ENCODE results near the gene ECHDC3.

ECHDC3 gene

GRCh38 chr10:11789956-11790355 lies 47.8 kb downstream of the ECHDC3 start:
- Histone ChIP-seq H3K27ac (ENCODE audit: low read depth, low read length) (no peak overlapping the region), H3K27me3 (ENCODE audit: control insufficient read depth in 1 of 2, insufficient read depth in 2 of 2, low read length in 2 of 2) (no peaks in the 10 kb centered on the region), H3K4me3 (ENCODE audit: low read depth in 1 of 2, low read length in 2 of 2) (no peak overlapping the region), H3K4me1 (ENCODE audit: insufficient read depth, low read length) (no peaks in the 10 kb centered on the region), H3K36me3 (ENCODE audit: insufficient read depth, low read length) (no peaks in the 10 kb centered on the region), H3K9ac (ENCODE audit: low read length) (no peak overlapping the region), H3K9me3 (ENCODE audit: low read length) (no peaks in the 10 kb centered on the region)

- no peaks in the 10 kb centered on the region for H3K4me1 ChIP-seq (ENCODE audit: insufficient read depth, low read length)
- no peak overlapping the region for H3K9ac ChIP-seq (ENCODE audit: low read length)
- no peaks in the 10 kb centered on the region for H3K36me3 ChIP-seq (ENCODE audit: insufficient read depth, low read length)
- no peak overlapping the region for H3K27ac ChIP-seq (ENCODE audit: low read depth, low read length)
- H3K4me3 ChIP-seq (ENCODE audit: low read depth in 1 of 2, low read length in 2 of 2), result no peak overlapping the region
- no peaks in the 10 kb centered on the region for H3K9me3 ChIP-seq (ENCODE audit: low read length)
- H3K27me3 ChIP-seq (ENCODE audit: control insufficient read depth in 1 of 2, insufficient read depth in 2 of 2, low read length in 2 of 2), result no peaks in the 10 kb centered on the region
Measured at GRCh38 chr10:11793762-11794479, 51.7 kb downstream of the ECHDC3 start.

- H3K36me3 ChIP-seq (ENCODE audit: insufficient read depth, low read length), result no peaks in the 10 kb centered on the region
- H3K27ac ChIP-seq (ENCODE audit: low read depth, low read length), result no peak overlapping the region
- no peak overlapping the region for H3K4me3 ChIP-seq (ENCODE audit: low read depth in 1 of 2, low read length in 2 of 2)
Measured at GRCh38 chr10:11794566-11794965, 52.4 kb downstream of the ECHDC3 start.

GRCh38 chr10:11795101-11795920 lies 53.1 kb downstream of the ECHDC3 start:
- Histone ChIP-seq H3K27ac (ENCODE audit: low read depth, low read length) (no peak overlapping the region), H3K4me1 (ENCODE audit: insufficient read depth, low read length) (no peaks in the 10 kb centered on the region), H3K9ac (ENCODE audit: low read length) (no peak overlapping the region), H3K4me3 (ENCODE audit: low read depth in 1 of 2, low read length in 2 of 2) (no peak overlapping the region), H3K36me3 (ENCODE audit: insufficient read depth, low read length) (no peaks in the 10 kb centered on the region), H3K27me3 (ENCODE audit: control insufficient read depth in 1 of 2, insufficient read depth in 2 of 2, low read length in 2 of 2) (no peaks in the 10 kb centered on the region), H3K9me3 (ENCODE audit: low read length) (no peaks in the 10 kb centered on the region)

More at GRCh38 chr10:11794566-11794965, 52.4 kb downstream of the ECHDC3 start:
- no peaks in the 10 kb centered on the region for H3K9me3 ChIP-seq (ENCODE audit: low read length)
- H3K4me1 ChIP-seq (ENCODE audit: insufficient read depth, low read length), result no peaks in the 10 kb centered on the region
- no peak overlapping the region for H3K9ac ChIP-seq (ENCODE audit: low read length)
- no peaks in the 10 kb centered on the region for H3K27me3 ChIP-seq (ENCODE audit: control insufficient read depth in 1 of 2, insufficient read depth in 2 of 2, low read length in 2 of 2)

- no peaks in the 10 kb centered on the region for H3K36me3 ChIP-seq (ENCODE audit: insufficient read depth, low read length)
- no peaks in the 10 kb centered on the region for H3K27me3 ChIP-seq (ENCODE audit: control insufficient read depth in 1 of 2, insufficient read depth in 2 of 2, low read length in 2 of 2)
- H3K9ac ChIP-seq (ENCODE audit: low read length), result no peak overlapping the region
- no peaks in the 10 kb centered on the region for H3K9me3 ChIP-seq (ENCODE audit: low read length)
- no peak overlapping the region for H3K4me3 ChIP-seq (ENCODE audit: low read depth in 1 of 2, low read length in 2 of 2)
- H3K4me1 ChIP-seq (ENCODE audit: insufficient read depth, low read length), result no peaks in the 10 kb centered on the region
- H3K27ac ChIP-seq (ENCODE audit: low read depth, low read length), result no peak overlapping the region
Measured at GRCh38 chr10:11796474-11796873, 54.3 kb downstream of the ECHDC3 start.

GRCh38 chr10:11797281-11797680 lies 55.1 kb downstream of the ECHDC3 start:
- no peaks in the 10 kb centered on the region for H3K27me3 ChIP-seq (ENCODE audit: control insufficient read depth in 1 of 2, insufficient read depth in 2 of 2, low read length in 2 of 2)
- no peak overlapping the region for H3K4me3 ChIP-seq (ENCODE audit: low read depth in 1 of 2, low read length in 2 of 2)
- no peak overlapping the region for H3K9ac ChIP-seq (ENCODE audit: low read length)
- no peaks in the 10 kb centered on the region for H3K9me3 ChIP-seq (ENCODE audit: low read length)
- no peaks in the 10 kb centered on the region for H3K4me1 ChIP-seq (ENCODE audit: insufficient read depth, low read length)
- no peak overlapping the region for H3K27ac ChIP-seq (ENCODE audit: low read depth, low read length)
- H3K36me3 ChIP-seq (ENCODE audit: insufficient read depth, low read length), result no peaks in the 10 kb centered on the region

GRCh38 chr10:11797847-11798633 lies 55.9 kb downstream of the ECHDC3 start:
- H3K36me3 ChIP-seq (ENCODE audit: insufficient read depth, low read length), result no peaks in the 10 kb centered on the region
- H3K9me3 ChIP-seq (ENCODE audit: low read length), result no peaks in the 10 kb centered on the region
- H3K4me1 ChIP-seq (ENCODE audit: insufficient read depth, low read length), result no peaks in the 10 kb centered on the region
- H3K27ac ChIP-seq (ENCODE audit: low read depth, low read length), result no peak overlapping the region
- no peak overlapping the region for H3K9ac ChIP-seq (ENCODE audit: low read length)
- H3K27me3 ChIP-seq (ENCODE audit: control insufficient read depth in 1 of 2, insufficient read depth in 2 of 2, low read length in 2 of 2), result no peaks in the 10 kb centered on the region
- no peak overlapping the region for H3K4me3 ChIP-seq (ENCODE audit: low read depth in 1 of 2, low read length in 2 of 2)

GRCh38 chr10:11798845-11799735 lies 56.9 kb downstream of the ECHDC3 start:
- H3K36me3 ChIP-seq (ENCODE audit: insufficient read depth, low read length), result no peaks in the 10 kb centered on the region
- H3K9me3 ChIP-seq (ENCODE audit: low read length), result no peaks in the 10 kb centered on the region
- H3K9ac ChIP-seq (ENCODE audit: low read length), result no peak overlapping the region
- H3K4me1 ChIP-seq (ENCODE audit: insufficient read depth, low read length), result no peaks in the 10 kb centered on the region
- no peak overlapping the region for H3K27ac ChIP-seq (ENCODE audit: low read depth, low read length)
- H3K27me3 ChIP-seq (ENCODE audit: control insufficient read depth in 1 of 2, insufficient read depth in 2 of 2, low read length in 2 of 2), result no peaks in the 10 kb centered on the region
- no peak overlapping the region for H3K4me3 ChIP-seq (ENCODE audit: low read depth in 1 of 2, low read length in 2 of 2)

GRCh38 chr10:11799736-11800080 lies 57.5 kb downstream of the ECHDC3 start:
- no peaks in the 10 kb centered on the region for H3K27me3 ChIP-seq (ENCODE audit: control insufficient read depth in 1 of 2, insufficient read depth in 2 of 2, low read length in 2 of 2)
- no peak overlapping the region for H3K9ac ChIP-seq (ENCODE audit: low read length)
- H3K4me3 ChIP-seq (ENCODE audit: low read depth in 1 of 2, low read length in 2 of 2), result no peak overlapping the region
- H3K27ac ChIP-seq (ENCODE audit: low read depth, low read length), result no peak overlapping the region
- no peaks in the 10 kb centered on the region for H3K4me1 ChIP-seq (ENCODE audit: insufficient read depth, low read length)
- H3K9me3 ChIP-seq (ENCODE audit: low read length), result no peaks in the 10 kb centered on the region
- H3K36me3 ChIP-seq (ENCODE audit: insufficient read depth, low read length), result no peaks in the 10 kb centered on the region

GRCh38 chr10:11804336-11804735 lies 62.2 kb downstream of the ECHDC3 start:
- Histone ChIP-seq H3K4me3 (ENCODE audit: low read depth in 1 of 2, low read length in 2 of 2) (no peak overlapping the region), H3K9ac (ENCODE audit: low read length) (no peak overlapping the region), H3K27ac (ENCODE audit: low read depth, low read length) (no peak overlapping the region)

GRCh38 chr10:11805792-11806191 lies 63.6 kb downstream of the ECHDC3 start:
- Histone ChIP-seq H3K36me3 (ENCODE audit: insufficient read depth, low read length) (no peaks in the 10 kb centered on the region), H3K27ac (ENCODE audit: low read depth, low read length) (no peak overlapping the region), H3K4me3 (ENCODE audit: low read depth in 1 of 2, low read length in 2 of 2) (no peak overlapping the region), H3K9me3 (ENCODE audit: low read length) (no peaks in the 10 kb centered on the region), H3K9ac (ENCODE audit: low read length) (no peak overlapping the region), H3K4me1 (ENCODE audit: insufficient read depth, low read length) (no peaks in the 10 kb centered on the region), H3K27me3 (ENCODE audit: control insufficient read depth in 1 of 2, insufficient read depth in 2 of 2, low read length in 2 of 2) (no peaks in the 10 kb centered on the region)

More at GRCh38 chr10:11804336-11804735, 62.2 kb downstream of the ECHDC3 start:
- Histone ChIP-seq H3K36me3 (ENCODE audit: insufficient read depth, low read length) (no peaks in the 10 kb centered on the region), H3K4me1 (ENCODE audit: insufficient read depth, low read length) (no peaks in the 10 kb centered on the region), H3K27me3 (ENCODE audit: control insufficient read depth in 1 of 2, insufficient read depth in 2 of 2, low read length in 2 of 2) (no peaks in the 10 kb centered on the region), H3K9me3 (ENCODE audit: low read length) (no peaks in the 10 kb centered on the region)

All from muscle layer of colon (tissue), 2 donors.